ENCODE results near the gene FKRP. TPM values are rescaled to one million over a fixed set of nuclear protein-coding genes. Genes with fewer than 3 reads are reported as not detected.

The FKRP gene
- total and polyA plus RNA-seq, 2 donors from 2014 or later = 11.8 to 20.5 TPM

DNA sequence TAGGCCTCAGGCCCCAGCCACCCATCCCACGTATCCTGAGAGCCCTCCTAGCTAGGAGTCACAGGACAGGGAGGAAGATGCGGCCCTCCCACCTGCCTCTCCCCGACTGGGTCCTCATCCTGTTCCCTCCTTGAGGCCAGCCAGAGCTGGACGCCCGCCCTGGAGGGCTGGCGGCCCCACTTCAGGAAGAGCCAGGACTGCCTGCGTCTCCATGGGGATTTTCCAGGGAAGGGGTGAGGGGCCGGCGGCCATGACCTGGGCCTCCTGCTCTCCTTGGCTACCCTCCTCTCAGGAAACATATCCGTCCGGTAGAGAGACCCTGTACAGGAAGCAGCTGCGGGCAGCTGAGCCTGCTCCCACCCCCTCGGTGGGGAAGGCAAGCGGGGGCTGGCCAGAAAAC is 17.6 kb upstream of the FKRP start:
- intact Hi-C loops (cut with DNase I) = no loop called here

DNA sequence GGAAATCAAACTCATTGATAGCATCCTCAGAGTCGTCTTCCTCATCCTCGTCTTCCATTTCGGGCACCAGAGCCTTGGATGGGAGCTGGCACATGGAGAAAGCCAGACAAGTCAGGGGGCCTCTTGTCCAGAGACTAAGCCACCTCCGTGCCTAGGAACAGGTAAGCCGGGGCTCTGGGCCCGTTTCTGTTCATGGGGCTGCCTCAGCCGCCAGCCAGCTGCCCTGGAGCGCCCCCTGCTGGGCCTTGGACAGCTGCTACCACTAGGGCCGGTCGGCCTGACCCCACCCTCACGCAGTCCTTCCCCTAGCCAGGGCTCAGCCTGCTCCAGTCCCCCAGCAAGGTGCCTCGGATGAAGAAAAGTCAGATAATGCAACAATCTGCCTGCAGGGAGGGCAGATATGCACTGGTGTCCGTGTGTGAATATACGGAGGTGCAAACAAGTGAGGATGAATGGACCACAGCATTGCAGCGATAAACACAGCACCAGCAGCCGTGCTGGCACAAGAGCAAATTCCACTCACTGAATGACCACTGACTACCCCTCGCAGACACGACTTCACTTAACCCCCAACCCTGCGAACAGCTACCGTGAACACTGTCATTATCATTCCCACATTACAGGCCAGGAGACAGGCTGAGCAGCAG is 17.0 kb upstream of the FKRP start:
- Histone ChIP-seq H3K27ac (ENCODE audit: low read depth in 2 of 2, low read length in 2 of 2) (no peak overlapping the region), H3K4me3 (ENCODE audit: low read length in 3 of 3) (no peak overlapping the region), H3K9ac (ENCODE audit: low read length in 3 of 3) (no peak overlapping the region), H3K4me1 (ENCODE audit: control insufficient read depth in 2 of 3, insufficient read depth in 2 of 3, low read depth in 1 of 3, low read length in 3 of 3) (peaks cover 0 to 10% (median 0%) of the 10 kb centered on the region in 3 donors), H3K36me3 (ENCODE audit: control insufficient read depth in 2 of 3, insufficient read depth in 3 of 3, low read length in 3 of 3) (peaks cover 0 to 61% (median 34%) of the 10 kb centered on the region in 3 donors), H3K9me3 (ENCODE audit: control insufficient read depth in 2 of 3, insufficient read depth in 1 of 3, low read length in 3 of 3) (no peaks in the 10 kb centered on the region), H3K27me3 (ENCODE audit: control insufficient read depth, insufficient read depth, low read length) (no peaks in the 10 kb centered on the region)
- DNase-seq = peak; percentile 47 to 91 (median 71)
- intact Hi-C loops (cut with DNase I) = no loop called here
- no peak for FAIRE-seq
- TF ChIP-seq, protein P1, sequence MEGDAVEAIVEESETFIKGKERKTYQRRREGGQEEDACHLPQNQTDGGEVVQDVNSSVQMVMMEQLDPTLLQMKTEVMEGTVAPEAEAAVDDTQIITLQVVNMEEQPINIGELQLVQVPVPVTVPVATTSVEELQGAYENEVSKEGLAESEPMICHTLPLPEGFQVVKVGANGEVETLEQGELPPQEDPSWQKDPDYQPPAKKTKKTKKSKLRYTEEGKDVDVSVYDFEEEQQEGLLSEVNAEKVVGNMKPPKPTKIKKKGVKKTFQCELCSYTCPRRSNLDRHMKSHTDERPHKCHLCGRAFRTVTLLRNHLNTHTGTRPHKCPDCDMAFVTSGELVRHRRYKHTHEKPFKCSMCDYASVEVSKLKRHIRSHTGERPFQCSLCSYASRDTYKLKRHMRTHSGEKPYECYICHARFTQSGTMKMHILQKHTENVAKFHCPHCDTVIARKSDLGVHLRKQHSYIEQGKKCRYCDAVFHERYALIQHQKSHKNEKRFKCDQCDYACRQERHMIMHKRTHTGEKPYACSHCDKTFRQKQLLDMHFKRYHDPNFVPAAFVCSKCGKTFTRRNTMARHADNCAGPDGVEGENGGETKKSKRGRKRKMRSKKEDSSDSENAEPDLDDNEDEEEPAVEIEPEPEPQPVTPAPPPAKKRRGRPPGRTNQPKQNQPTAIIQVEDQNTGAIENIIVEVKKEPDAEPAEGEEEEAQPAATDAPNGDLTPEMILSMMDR (IDR thresholded peaks at IDR 0.05; ENCODE audit: borderline replicate concordance, extremely low read depth, insufficient read depth) = peak; percentile 83

More for the DNA sequence above, 17.6 kb upstream of the FKRP start:
- no peaks in the 10 kb centered on the region for H3K9me3 ChIP-seq (ENCODE audit: control insufficient read depth in 2 of 3, insufficient read depth in 1 of 3, low read length in 3 of 3)
- H3K9ac ChIP-seq (ENCODE audit: low read length in 3 of 3) = peak overlapping the region in 1 of 3 donors; percentile 26
- no peak overlapping the region for H3K27ac ChIP-seq (ENCODE audit: low read depth in 2 of 2, low read length in 2 of 2)
- no peaks in the 10 kb centered on the region for H3K27me3 ChIP-seq (ENCODE audit: control insufficient read depth, insufficient read depth, low read length)
- H3K4me1 ChIP-seq (ENCODE audit: control insufficient read depth in 2 of 3, insufficient read depth in 2 of 3, low read depth in 1 of 3, low read length in 3 of 3) = peaks cover 0 to 10% (median 0%) of the 10 kb centered on the region in 3 donors
- DNase-seq (peak in 3 of 5 donors; percentile 41 to 77 (median 62)), FAIRE-seq (no peak)
- H3K4me3 ChIP-seq (ENCODE audit: low read length in 3 of 3) = no peak overlapping the region
- TF ChIP-seq, protein P1 (IDR thresholded peaks at IDR 0.05; ENCODE audit: borderline replicate concordance, extremely low read depth, insufficient read depth) = no peak
- peaks cover 0 to 64% (median 35%) of the 10 kb centered on the region in 3 donors for H3K36me3 ChIP-seq (ENCODE audit: control insufficient read depth in 2 of 3, insufficient read depth in 3 of 3, low read length in 3 of 3)

DNA sequence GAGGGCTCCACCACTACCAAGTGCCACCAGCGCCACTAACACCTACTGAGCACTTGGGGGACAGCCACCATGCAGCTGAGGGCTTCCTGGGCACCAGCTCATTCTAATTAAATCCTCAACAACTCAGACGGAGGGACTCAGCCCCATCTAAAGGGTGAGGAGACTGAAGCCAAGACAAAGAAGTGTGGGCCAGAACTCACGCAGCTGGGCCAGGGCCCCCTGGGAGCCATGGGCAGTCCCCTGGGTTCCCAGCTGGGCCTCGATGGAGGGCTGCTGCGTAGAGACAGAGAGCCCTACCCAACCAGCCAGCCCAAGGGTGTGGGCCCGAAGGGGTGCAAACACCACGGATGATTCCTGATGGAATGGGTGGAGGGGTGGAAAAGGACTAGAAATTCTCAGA is 16.2 kb upstream of the FKRP start:
- FAIRE-seq (no peak), DNase-seq (no peak)
- H3K4me1 ChIP-seq (ENCODE audit: control insufficient read depth in 2 of 3, insufficient read depth in 2 of 3, low read depth in 1 of 3, low read length in 3 of 3) = peaks cover 0 to 10% (median 0%) of the 10 kb centered on the region in 3 donors
- no peak overlapping the region for H3K9ac ChIP-seq (ENCODE audit: low read length in 3 of 3)
- intact Hi-C loops (cut with DNase I) = no loop called here
- H3K9me3 ChIP-seq (ENCODE audit: control insufficient read depth in 2 of 3, insufficient read depth in 1 of 3, low read length in 3 of 3) = no peaks in the 10 kb centered on the region
- no peak overlapping the region for H3K27ac ChIP-seq (ENCODE audit: low read depth in 2 of 2, low read length in 2 of 2)
- no peak overlapping the region for H3K4me3 ChIP-seq (ENCODE audit: low read length in 3 of 3)
- no peaks in the 10 kb centered on the region for H3K27me3 ChIP-seq (ENCODE audit: control insufficient read depth, insufficient read depth, low read length)
- peaks cover 0 to 57% (median 36%) of the 10 kb centered on the region in 3 donors for H3K36me3 ChIP-seq (ENCODE audit: control insufficient read depth in 2 of 3, insufficient read depth in 3 of 3, low read length in 3 of 3)
- TF ChIP-seq, protein P1 (IDR thresholded peaks at IDR 0.05; ENCODE audit: borderline replicate concordance, extremely low read depth, insufficient read depth) = no peak
